HepG2 (cell line): ENCODE results near the gene SERTAD2. TPM values are rescaled to one million over a fixed set of nuclear protein-coding genes. Genes with fewer than 3 reads are reported as not detected.
A peak's percentile ranks its signal among the peaks of the same experiment; 100 is the strongest.

ENCODE experiments used
- ATAC-seq: fragments of 200-7000 bp; cut with Tn5 transposase; 3 replicates; pipeline ENCODE4 v1.9.1; 2020; ENCODE audit warnings: mild to moderate bottlenecking, moderate library complexity
- BruUV-seq: library from RNA; stranded (reverse); fragments of 400-500 nt; replicated peaks from 2 replicates; lab custom pipeline; 2021; lab: Mats Ljungman, UMichigan
- CTCF ChIA-PET: fragments of 300-600 bp; formaldehyde crosslinking; extraction: SDS; loops from one replicate; lab custom pipeline; 2021; ENCODE audit warnings: low total read pairs, inconsistent platforms, low intra/inter-chr PET ratio; lab: Yijun Ruan, JAX
- POLR2A ChIA-PET: fragments of 350-600 bp; sonication (Branson Sonifier 250); formaldehyde crosslinking; loops from one replicate; lab custom pipeline; 2020; ENCODE audit warnings: antibody characterized with exemption, inconsistent platforms; lab: Yijun Ruan, JAX
- DNase-seq: peaks from one replicate; pipeline ENCODE4 v3.0.0-alpha.2; 2015; ENCODE audit warnings: low spot score
- FAIRE-seq: peaks from 3 replicates; lab custom pipeline; 2011; peaks lifted over from hg19 to GRCh38; lab: Jason Lieb, UNC
- H2AFZ ChIP-seq: one replicate; pipeline ENCODE4 v1.6.1; 2011; ENCODE audit warnings: low read length, inconsistent platforms
- H3K27ac ChIP-seq: fragments of 300-600 bp; 3 replicates; pipeline ENCODE4 v1.8.0; 2011; ENCODE audit warnings: mixed run types, mild to moderate bottlenecking, mixed read lengths, low read length, inconsistent platforms; ENCODE audit not compliant: insufficient read depth; ENCODE audit errors: extremely low read length
- H3K27me3 ChIP-seq, 2 experiments: fragments of 200-600 bp in 1 of 2; 2 replicates in 1 of 2; 3 replicates in 1 of 2; pipeline versions ENCODE4 v1.6.0 to v1.8.0; 2011; ENCODE audit warnings: low read length in 2 of 2, mild to moderate bottlenecking in 2 of 2, moderate library complexity in 2 of 2, inconsistent platforms in 1 of 2; ENCODE audit not compliant: insufficient read depth in 2 of 2, control insufficient read depth in 1 of 2
- H3K36me3 ChIP-seq, 2 experiments: fragments of 200-600 bp in 1 of 2; replicated peaks in 1 of 2; 2 replicates in 1 of 2; 3 replicates in 1 of 2; pipeline versions ENCODE4 v1.5.1 to v1.8.0; 2011; ENCODE audit warnings: low read length in 2 of 2, inconsistent platforms in 1 of 2; ENCODE audit not compliant: insufficient read depth in 2 of 2, control insufficient read depth in 1 of 2
- H3K4me1 ChIP-seq: 2 replicates; pipeline ENCODE4 v1.5.1; 2012; ENCODE audit warnings: low read length, inconsistent platforms; ENCODE audit not compliant: insufficient read depth
- H3K4me2 ChIP-seq: 2 replicates; pipeline ENCODE4 v1.6.0; 2011; ENCODE audit warnings: low read depth, low read length, inconsistent platforms
- H3K4me3 ChIP-seq, 3 experiments: fragments of 200-600 bp in 1 of 3; sonication (generic), shearing (Covaris generic) in 1 of 3; replicated peaks in 1 of 3; 2 replicates each; pipeline ENCODE4 v1.5.1; 2011 to 2016; ENCODE audit warnings: low read length in 3 of 3, inconsistent platforms in 2 of 3, low read depth in 2 of 3, mild to moderate bottlenecking in 2 of 3, control low read depth in 1 of 3, mixed read lengths in 1 of 3; ENCODE audit not compliant: insufficient read depth in 1 of 3
- H3K79me2 ChIP-seq: one replicate; pipeline ENCODE4 v1.6.1; 2011; ENCODE audit warnings: low read length, inconsistent platforms; ENCODE audit not compliant: insufficient read depth
- H3K9ac ChIP-seq: 2 replicates; pipeline ENCODE4 v1.6.0; 2011; ENCODE audit warnings: mild to moderate bottlenecking, low read depth, low read length, inconsistent platforms; ENCODE audit not compliant: insufficient read depth
- H3K9me3 ChIP-seq: 2 replicates; pipeline ENCODE4 v1.5.1; 2012; ENCODE audit warnings: mild to moderate bottlenecking, low read length
- H4K20me1 ChIP-seq: 2 replicates; pipeline ENCODE4 v1.6.0; 2011; ENCODE audit warnings: inconsistent platforms, mild to moderate bottlenecking, low read length, moderate library complexity; ENCODE audit not compliant: insufficient read depth
- ETV5 ChIP-seq: IDR thresholded peaks from 2 replicates; pipeline ENCODE4 v1.6.1; 2018; ENCODE audit warnings: missing biosample characterization, missing genetic modification reagents, inconsistent platforms, borderline replicate concordance
- MIXL1 ChIP-seq: IDR thresholded peaks from 2 replicates; pipeline ENCODE4 v1.6.1; 2016
- NPAS2 ChIP-seq: sonication (generic); formaldehyde crosslinking; IDR thresholded peaks from 2 replicates; pipeline ENCODE4 v1.8.0; 2022; ENCODE audit warnings: mild to moderate bottlenecking, missing genetic modification reagents, borderline replicate concordance
- PHF21A ChIP-seq: sonication (generic); formaldehyde crosslinking; IDR thresholded peaks from 2 replicates; pipeline ENCODE4 v1.5.0; 2020; ENCODE audit warnings: mild to moderate bottlenecking, missing genetic modification reagents
- SALL2 ChIP-seq: sonication (generic); formaldehyde crosslinking; IDR thresholded peaks from 2 replicates; pipeline ENCODE4 v1.8.1; 2023; ENCODE audit warnings: mild to moderate bottlenecking, missing genetic modification reagents, inconsistent platforms
- SMC3 ChIP-seq: IDR thresholded peaks from 2 replicates; pipeline ENCODE4 v1.6.1; 2011; ENCODE audit warnings: low read length, improper control_type of control experiment
- SNAPC4 ChIP-seq: sonication (generic); formaldehyde crosslinking; IDR thresholded peaks from 2 replicates; pipeline ENCODE4 v1.4.0; 2020; ENCODE audit warnings: mild to moderate bottlenecking, missing genetic modification reagents
- STAT5B ChIP-seq: sonication (generic); formaldehyde crosslinking; IDR thresholded peaks from 2 replicates; pipeline ENCODE4 v1.4.0; 2020; ENCODE audit warnings: missing genetic modification reagents
- ZNF646 ChIP-seq: sonication (generic); formaldehyde crosslinking; IDR thresholded peaks from 2 replicates; pipeline ENCODE4 v1.9.0; 2021; ENCODE audit warnings: mild to moderate bottlenecking, missing genetic modification reagents
- WGBS: methylation state at CpG from one replicate; pipeline ENCODE4 v1.1.6; 2017; ENCODE audit warnings: low lambda C conversion rate; 5-methylcytosine and 5-hydroxymethylcytosine counted together
- in situ Hi-C: cut with HindIII; loops from 2 replicates; pipeline ENCODE4 v1.10.0; 2017; ENCODE audit warnings: low pct_unique_long_range_greater_than_20kb; ENCODE audit not compliant: extremely low pct_ligation_motif_present
- intact Hi-C: fragments of 100-400 bp; cut with micrococcal nuclease; formaldehyde crosslinking; loops from one replicate; pipeline ENCODE4 v1.10.0; 2022; ENCODE audit not compliant: unreplicated experiment
- polyA plus RNA-seq, 8 experiments: library from polyadenylated mRNA; depleted of rRNA in 3 of 8; stranded (reverse) in 7 of 8; unstranded in 1 of 8; fragments of >200 nt; fragmentation: Illumina TruSeq in 4 of 8; extraction: Trizol in 4 of 8; gene quantifications; 2 replicates each; pipeline versions ENCODE4 v1.2.1 to v1.2.3, GENCODE V29; 2011 to 2016; ENCODE audit warnings: low read depth in 4 of 8, missing spikeins in 1 of 8, mixed read lengths in 1 of 8; ENCODE audit not compliant: insufficient read depth in 1 of 8
- total RNA-seq, 5 experiments: library from RNA; depleted of rRNA; stranded (reverse); fragments of >200 nt; fragmentation: Illumina TruSeq; extraction: Trizol; gene quantifications; 2 replicates each; pipeline ENCODE4 v1.2.3, GENCODE V29; 2016; ENCODE audit warnings: low read depth in 1 of 5
- TF ChIP-seq, protein P1 (sequence below): sonication (generic); formaldehyde crosslinking; IDR thresholded peaks from 2 replicates; pipeline ENCODE4 v1.5.0; 2020; ENCODE audit warnings: mild to moderate bottlenecking, missing genetic modification reagents, moderate library complexity

SERTAD2 gene
- total and polyA plus RNA-seq, 2 of the 13 experiments (the other 11 are each of a cell fraction or from before 2014, with no cell fraction given): 6.7 to 22.6 TPM

DNA sequence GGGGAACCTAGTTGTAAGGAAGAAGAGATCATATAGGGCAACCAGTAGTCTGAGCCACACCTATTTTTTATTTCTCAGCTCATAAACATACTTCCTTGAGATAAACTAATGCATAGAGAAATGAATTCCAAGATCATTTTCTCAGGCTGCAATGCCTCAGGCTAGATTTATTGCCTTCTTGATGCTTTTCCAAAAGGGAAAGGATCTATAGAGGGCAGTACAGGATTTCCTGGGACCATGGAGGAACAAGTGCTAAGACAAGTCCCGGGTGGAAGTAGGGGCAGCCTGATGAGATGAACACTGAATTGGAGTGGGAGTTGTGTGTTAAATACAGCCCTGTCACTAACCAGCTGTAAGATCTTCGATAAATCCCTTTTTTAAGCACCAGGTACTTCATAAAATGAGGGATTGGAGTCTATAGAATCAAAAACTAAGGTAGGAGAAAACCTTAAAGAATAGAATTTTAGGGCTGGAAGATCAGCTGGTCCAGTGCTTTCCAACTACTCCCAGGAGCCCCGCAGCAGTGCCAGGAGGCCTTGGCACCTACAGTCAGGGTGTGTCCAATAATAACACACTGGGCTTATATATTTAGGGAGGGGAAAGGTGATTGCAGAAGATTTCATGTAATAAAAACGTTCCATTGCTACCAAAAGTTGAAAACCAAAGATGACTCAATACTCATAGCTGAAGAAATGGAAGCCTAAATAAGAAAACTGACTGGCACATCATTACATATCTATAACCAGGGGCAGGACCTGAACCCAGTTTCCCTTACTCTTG is 58.1 kb downstream of the SERTAD2 start:
- peak; percentile 71 for ATAC-seq
- in situ Hi-C loops (no loop called here), intact Hi-C loops (loop anchor here (1.0 kb wide), 1 partner anchor 278 kb away; no protein-coding TSS in a partner anchor)
- Histone ChIP-seq H3K36me3 (peaks cover 8 to 16% of the 10 kb centered on the region in 2 experiments), H3K27me3 (peaks cover 0 to 2% of the 10 kb centered on the region in 2 experiments; a peak in 1 of 5 replicates), H3K4me2 (no peak overlapping the region), H4K20me1 (no peaks in the 10 kb centered on the region), H2AFZ (no peak overlapping the region), H3K27ac (no peak overlapping the region), H3K4me3 (no peak overlapping the region), H3K4me1 (peaks cover 12% of the 10 kb centered on the region), H3K9ac (no peak overlapping the region), H3K9me3 (no peaks in the 10 kb centered on the region), H3K79me2 (no peaks in the 10 kb centered on the region)
- peak; percentile 40 for DNase-seq
- WGBS: 21% methylated on average over 4 of the region's 4 CpGs
- no TSS peak for BruUV-seq
- ChIA-PET POLR2A (no interaction called here), CTCF (interaction anchor here (1.9 to 2.8 kb wide), 2 partner anchors 270 to 278 kb away, joined by 13 to 21 read pairs; no protein-coding TSS in a partner anchor)
- no peak for FAIRE-seq
- TF ChIP-seq PHF21A: no peak
- TF ChIP-seq SALL2 (CRISPR knock-in tag): no peak
- TF ChIP-seq NPAS2: no peak
- no peak for TF ChIP-seq ETV5 (CRISPR knock-in tag)
- no peak for TF ChIP-seq ZNF646 (CRISPR knock-in tag)
- no peak for TF ChIP-seq STAT5B (CRISPR knock-in tag)
- no peak for TF ChIP-seq SNAPC4 (CRISPR knock-in tag)
- no peak for TF ChIP-seq MIXL1
- peak; percentile 65 for TF ChIP-seq SMC3
- TF ChIP-seq, protein P1, sequence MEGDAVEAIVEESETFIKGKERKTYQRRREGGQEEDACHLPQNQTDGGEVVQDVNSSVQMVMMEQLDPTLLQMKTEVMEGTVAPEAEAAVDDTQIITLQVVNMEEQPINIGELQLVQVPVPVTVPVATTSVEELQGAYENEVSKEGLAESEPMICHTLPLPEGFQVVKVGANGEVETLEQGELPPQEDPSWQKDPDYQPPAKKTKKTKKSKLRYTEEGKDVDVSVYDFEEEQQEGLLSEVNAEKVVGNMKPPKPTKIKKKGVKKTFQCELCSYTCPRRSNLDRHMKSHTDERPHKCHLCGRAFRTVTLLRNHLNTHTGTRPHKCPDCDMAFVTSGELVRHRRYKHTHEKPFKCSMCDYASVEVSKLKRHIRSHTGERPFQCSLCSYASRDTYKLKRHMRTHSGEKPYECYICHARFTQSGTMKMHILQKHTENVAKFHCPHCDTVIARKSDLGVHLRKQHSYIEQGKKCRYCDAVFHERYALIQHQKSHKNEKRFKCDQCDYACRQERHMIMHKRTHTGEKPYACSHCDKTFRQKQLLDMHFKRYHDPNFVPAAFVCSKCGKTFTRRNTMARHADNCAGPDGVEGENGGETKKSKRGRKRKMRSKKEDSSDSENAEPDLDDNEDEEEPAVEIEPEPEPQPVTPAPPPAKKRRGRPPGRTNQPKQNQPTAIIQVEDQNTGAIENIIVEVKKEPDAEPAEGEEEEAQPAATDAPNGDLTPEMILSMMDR (CRISPR knock-in tag): peak; percentile 78
